Measurements from ENCODE around the gene SMG6. TPM values are rescaled to one million over a fixed set of nuclear protein-coding genes. Genes with fewer than 3 reads are reported as not detected.

Gene SMG6
- total and polyA plus RNA-seq, 2 of the 13 experiments (the other 11 are each of a cell fraction or from before 2014, with no cell fraction given), result 4.6 to 14.6 TPM

- no peaks in the 10 kb centered on the region for H3K27me3 ChIP-seq (ENCODE audit: control insufficient read depth in 1 of 2, insufficient read depth in 2 of 2, low read length in 2 of 2)
- H3K27ac ChIP-seq (ENCODE audit: extremely low read length, insufficient read depth, low read length), result no peak overlapping the region
- H3K4me1 ChIP-seq (ENCODE audit: insufficient read depth, low read length), result 0 out of 2 replicates have a peak, but pooled peaks cover 7% of the 10 kb centered on the region
- intact Hi-C loops (cut with micrococcal nuclease; ENCODE audit: unreplicated experiment) (no loop called here), in situ Hi-C loops (cut with HindIII; ENCODE audit: extremely low pct_ligation_motif_present, low pct_unique_long_range_greater_than_20kb) (loop anchor here (25.0 kb wide), 1 partner anchor 335 kb away; no protein-coding TSS in a partner anchor)
- no peak overlapping the region for H3K4me3 ChIP-seq (replicated peaks in 1 of 3; ENCODE audit: insufficient read depth in 1 of 3, low read depth in 2 of 3, low read length in 3 of 3)
- 95% methylated on average over 4 of the region's 4 CpGs for WGBS (ENCODE audit: low lambda C conversion rate)
- FAIRE-seq (no peak), DNase-seq (ENCODE audit: low spot score) (no peak), ATAC-seq (no peak)
- H3K36me3 ChIP-seq (replicated peaks in 1 of 2; ENCODE audit: control insufficient read depth in 1 of 2, insufficient read depth in 2 of 2, low read length in 2 of 2), result peaks cover 3 to 40% of the 10 kb centered on the region in 2 experiments; a peak in 4 of 5 replicates
- no peak overlapping the region for H3K4me2 ChIP-seq (ENCODE audit: low read depth, low read length)
- H2AFZ ChIP-seq (ENCODE audit: low read length), result no peak overlapping the region
- ChIA-PET POLR2A (no interaction called here), CTCF (ENCODE audit: low intra/inter-chr PET ratio, low total read pairs) (no interaction called here)
- BruUV-seq (replicated peaks), result no TSS peak
- H3K79me2 ChIP-seq (ENCODE audit: insufficient read depth, low read length), result no peaks in the 10 kb centered on the region
- no peaks in the 10 kb centered on the region for H3K9me3 ChIP-seq (ENCODE audit: low read length)
- no peak overlapping the region for H3K9ac ChIP-seq (ENCODE audit: insufficient read depth, low read depth, low read length)
- H4K20me1 ChIP-seq (ENCODE audit: insufficient read depth, low read length), result no peaks in the 10 kb centered on the region
- TF ChIP-seq ZNF343 (CRISPR knock-in tag; IDR thresholded peaks at IDR 0.05) (no peak), ZNF10 (CRISPR knock-in tag; IDR thresholded peaks at IDR 0.05; ENCODE audit: borderline replicate concordance, low read depth) (no peak), SOX6 (IDR thresholded peaks at IDR 0.05) (no peak), SOX6 (CRISPR knock-in tag; IDR thresholded peaks at IDR 0.05) (no peak), JARID2 (CRISPR knock-in tag; IDR thresholded peaks at IDR 0.05; ENCODE audit: insufficient replicate concordance) (no peak), FOSL2 (CRISPR knock-in tag; IDR thresholded peaks at IDR 0.05) (no peak), USF2 (IDR thresholded peaks at IDR 0.05; ENCODE audit: low read depth, low read length) (no peak), USF2 (CRISPR knock-in tag; IDR thresholded peaks at IDR 0.05; ENCODE audit: borderline replicate concordance) (no peak), FIP1L1 (IDR thresholded peaks at IDR 0.05; ENCODE audit: borderline replicate concordance, insufficient read depth, low read depth, low read length) (no peak), PAXIP1 (CRISPR knock-in tag; conservative IDR thresholded peaks at IDR 0.05) (no peak), ZNF576 (CRISPR knock-in tag; IDR thresholded peaks at IDR 0.05) (no peak), ZNF549 (CRISPR knock-in tag; IDR thresholded peaks at IDR 0.05) (no peak), ESRRA (CRISPR knock-in tag; IDR thresholded peaks at IDR 0.05; ENCODE audit: low read depth) (no peak)
- TF ChIP-seq, protein P1, sequence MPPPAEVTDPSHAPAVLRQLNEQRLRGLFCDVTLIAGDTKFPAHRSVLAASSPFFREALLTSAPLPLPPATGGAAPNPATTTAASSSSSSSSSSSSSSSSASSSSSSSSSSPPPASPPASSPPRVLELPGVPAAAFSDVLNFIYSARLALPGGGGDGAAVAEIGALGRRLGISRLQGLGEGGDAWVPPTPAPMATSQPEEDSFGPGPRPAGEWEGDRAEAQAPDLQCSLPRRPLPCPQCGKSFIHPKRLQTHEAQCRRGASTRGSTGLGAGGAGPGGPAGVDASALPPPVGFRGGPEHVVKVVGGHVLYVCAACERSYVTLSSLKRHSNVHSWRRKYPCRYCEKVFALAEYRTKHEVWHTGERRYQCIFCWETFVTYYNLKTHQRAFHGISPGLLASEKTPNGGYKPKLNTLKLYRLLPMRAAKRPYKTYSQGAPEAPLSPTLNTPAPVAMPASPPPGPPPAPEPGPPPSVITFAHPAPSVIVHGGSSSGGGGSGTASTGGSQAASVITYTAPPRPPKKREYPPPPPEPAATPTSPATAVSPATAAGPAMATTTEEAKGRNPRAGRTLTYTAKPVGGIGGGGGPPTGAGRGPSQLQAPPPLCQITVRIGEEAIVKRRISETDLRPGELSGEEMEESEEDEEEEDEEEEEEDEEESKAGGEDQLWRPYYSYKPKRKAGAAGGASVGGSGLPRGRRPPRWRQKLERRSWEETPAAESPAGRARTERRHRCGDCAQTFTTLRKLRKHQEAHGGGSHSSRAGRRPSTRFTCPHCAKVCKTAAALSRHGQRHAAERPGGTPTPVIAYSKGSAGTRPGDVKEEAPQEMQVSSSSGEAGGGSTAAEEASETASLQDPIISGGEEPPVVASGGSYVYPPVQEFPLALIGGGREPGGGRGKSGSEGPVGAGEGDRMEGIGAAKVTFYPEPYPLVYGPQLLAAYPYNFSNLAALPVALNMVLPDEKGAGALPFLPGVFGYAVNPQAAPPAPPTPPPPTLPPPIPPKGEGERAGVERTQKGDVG (CRISPR knock-in tag; IDR thresholded peaks at IDR 0.05; ENCODE audit: borderline replicate concordance), result no peak
These were observed 56.6 kb downstream of the SMG6 start for GRCh38 chr17:2247005-2247404.

All from HepG2 (cell line).